Neural progenitor cell (in vitro differentiated cells): Measurements from ENCODE around the gene ATP2B3. TPM values are rescaled to one million over a fixed set of nuclear protein-coding genes. Genes with fewer than 3 reads are reported as not detected.
A peak's percentile ranks its signal among the peaks of the same experiment; 100 is the strongest.

ENCODE experiments used
- DNase-seq: peaks from one replicate; pipeline ENCODE4 v3.0.0-alpha.2; 2016; ENCODE audit warnings: low spot score
- H2AFZ ChIP-seq: fragments of 200-600 bp; sonication (generic); replicated peaks from 2 replicates; pipeline ENCODE4 v1.6.1; 2016; ENCODE audit warnings: antibody characterized with exemption
- H3F3A ChIP-seq: fragments of 200-600 bp; sonication (generic); 2 replicates; pipeline ENCODE4 v1.6.1; 2016; ENCODE audit warnings: antibody characterized with exemption, low read depth
- H3K27ac ChIP-seq: fragments of 200-600 bp; sonication (generic); 2 replicates; pipeline ENCODE4 v1.5.1; 2016; ENCODE audit warnings: mild to moderate bottlenecking
- H3K27me3 ChIP-seq: fragments of 200-600 bp; sonication (generic); 2 replicates; pipeline ENCODE4 v1.6.1; 2016; ENCODE audit warnings: mild to moderate bottlenecking, moderate library complexity
- H3K36me3 ChIP-seq: fragments of 200-600 bp; sonication (generic); 2 replicates; pipeline ENCODE4 v1.5.1; 2016
- H3K4me1 ChIP-seq: fragments of 200-600 bp; sonication (generic); 2 replicates; pipeline ENCODE4 v1.6.1; 2016; ENCODE audit warnings: mixed run types
- H3K4me2 ChIP-seq: fragments of 200-600 bp; sonication (generic); 2 replicates; pipeline ENCODE4 v1.6.1; 2016
- H3K4me3 ChIP-seq: fragments of 200-600 bp; sonication (generic); 2 replicates; pipeline ENCODE4 v1.5.1; 2016
- H3K79me2 ChIP-seq: fragments of 200-600 bp; sonication (generic); 2 replicates; pipeline ENCODE4 v1.6.1; 2016; ENCODE audit warnings: low read depth
- H3K9ac ChIP-seq: fragments of 200-600 bp; sonication (generic); 2 replicates; pipeline ENCODE4 v1.6.1; 2016
- H3K9me3 ChIP-seq: fragments of 200-600 bp; sonication (generic); 2 replicates; pipeline ENCODE4 v1.5.1; 2016; ENCODE audit warnings: low read depth
- H4K20me1 ChIP-seq: fragments of 200-600 bp; sonication (generic); 2 replicates; pipeline ENCODE4 v1.6.1; 2016; ENCODE audit warnings: low read depth
- H3K27ac Mint-ChIP-seq: 3 replicates; pipeline ENCODE4 v1.8.0; 2021; ENCODE audit warnings: mixed read lengths
- H3K27me3 Mint-ChIP-seq: 2 replicates; pipeline ENCODE4 v1.8.0; 2022; ENCODE audit warnings: low read depth, mild to moderate bottlenecking, inconsistent platforms, moderate library complexity, mixed read lengths; ENCODE audit not compliant: insufficient read depth
- H3K36me3 Mint-ChIP-seq: 3 replicates; pipeline ENCODE4 v1.8.0; 2021; ENCODE audit warnings: mixed read lengths
- H3K4me1 Mint-ChIP-seq: 3 replicates; pipeline ENCODE4 v1.8.0; 2021; ENCODE audit warnings: mixed read lengths
- H3K4me3 Mint-ChIP-seq: 3 replicates; pipeline ENCODE4 v1.8.0; 2021; ENCODE audit warnings: mild to moderate bottlenecking, moderate library complexity, mixed read lengths
- H3K9me3 Mint-ChIP-seq: 3 replicates; pipeline ENCODE4 v1.8.0; 2020; ENCODE audit warnings: mixed read lengths
- EZH2 ChIP-seq: fragments of 200-600 bp; sonication (generic); IDR thresholded peaks from 2 replicates; pipeline ENCODE4 v1.6.1; 2017; ENCODE audit warnings: antibody characterized with exemption, mild to moderate bottlenecking, moderate library complexity
- EZH2phosphoT487 ChIP-seq: fragments of 200-600 bp; sonication (generic); IDR thresholded peaks from 2 replicates; pipeline ENCODE4 v1.6.1; 2017; ENCODE audit warnings: antibody characterized with exemption
- total RNA-seq: library from RNA; depleted of rRNA; stranded (reverse); fragments of >200 nt; gene quantifications from 2 replicates; pipeline ENCODE4 v1.2.3, GENCODE V29; 2015; ENCODE audit warnings: low replicate concordance
- TF ChIP-seq, protein P1 (sequence below): fragments of 200-600 bp; sonication (generic); IDR thresholded peaks from 2 replicates; pipeline ENCODE4 v1.5.1; 2017; ENCODE audit warnings: antibody characterized with exemption, mild to moderate bottlenecking

The ATP2B3 gene
- total RNA-seq, 1 donor from 2014 or later, result not detected

GRCh38 chrX:153504445-153505016 lies 12.9 kb upstream of the ATP2B3 start:
- peaks cover 8% of the 10 kb centered on the region for H3F3A ChIP-seq
- Mint-ChIP-seq H3K27me3 (peaks cover 13% of the 10 kb centered on the region), H3K4me3 (no peak overlapping the region), H3K9me3 (peaks cover 21% of the 10 kb centered on the region), H3K4me1 (no peaks in the 10 kb centered on the region), H3K36me3 (no peaks in the 10 kb centered on the region), H3K27ac (no peak overlapping the region)
- no peak overlapping the region for H3K4me2 ChIP-seq
- DNase-seq, result no peak
- no peaks in the 10 kb centered on the region for H4K20me1 ChIP-seq
- no peak for TF ChIP-seq EZH2phosphoT487
- TF ChIP-seq, protein P1, sequence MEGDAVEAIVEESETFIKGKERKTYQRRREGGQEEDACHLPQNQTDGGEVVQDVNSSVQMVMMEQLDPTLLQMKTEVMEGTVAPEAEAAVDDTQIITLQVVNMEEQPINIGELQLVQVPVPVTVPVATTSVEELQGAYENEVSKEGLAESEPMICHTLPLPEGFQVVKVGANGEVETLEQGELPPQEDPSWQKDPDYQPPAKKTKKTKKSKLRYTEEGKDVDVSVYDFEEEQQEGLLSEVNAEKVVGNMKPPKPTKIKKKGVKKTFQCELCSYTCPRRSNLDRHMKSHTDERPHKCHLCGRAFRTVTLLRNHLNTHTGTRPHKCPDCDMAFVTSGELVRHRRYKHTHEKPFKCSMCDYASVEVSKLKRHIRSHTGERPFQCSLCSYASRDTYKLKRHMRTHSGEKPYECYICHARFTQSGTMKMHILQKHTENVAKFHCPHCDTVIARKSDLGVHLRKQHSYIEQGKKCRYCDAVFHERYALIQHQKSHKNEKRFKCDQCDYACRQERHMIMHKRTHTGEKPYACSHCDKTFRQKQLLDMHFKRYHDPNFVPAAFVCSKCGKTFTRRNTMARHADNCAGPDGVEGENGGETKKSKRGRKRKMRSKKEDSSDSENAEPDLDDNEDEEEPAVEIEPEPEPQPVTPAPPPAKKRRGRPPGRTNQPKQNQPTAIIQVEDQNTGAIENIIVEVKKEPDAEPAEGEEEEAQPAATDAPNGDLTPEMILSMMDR, result no peak
- H3K9me3 ChIP-seq, result no peaks in the 10 kb centered on the region
- H2AFZ ChIP-seq, result no peak overlapping the region
- no peaks in the 10 kb centered on the region for H3K36me3 ChIP-seq
- no peak overlapping the region for H3K4me3 ChIP-seq
- H3K9ac ChIP-seq, result no peak overlapping the region
- H3K79me2 ChIP-seq, result no peaks in the 10 kb centered on the region
- no peaks in the 10 kb centered on the region for H3K4me1 ChIP-seq
- H3K27ac ChIP-seq, result no peak overlapping the region
- no peaks in the 10 kb centered on the region for H3K27me3 ChIP-seq

DNA sequence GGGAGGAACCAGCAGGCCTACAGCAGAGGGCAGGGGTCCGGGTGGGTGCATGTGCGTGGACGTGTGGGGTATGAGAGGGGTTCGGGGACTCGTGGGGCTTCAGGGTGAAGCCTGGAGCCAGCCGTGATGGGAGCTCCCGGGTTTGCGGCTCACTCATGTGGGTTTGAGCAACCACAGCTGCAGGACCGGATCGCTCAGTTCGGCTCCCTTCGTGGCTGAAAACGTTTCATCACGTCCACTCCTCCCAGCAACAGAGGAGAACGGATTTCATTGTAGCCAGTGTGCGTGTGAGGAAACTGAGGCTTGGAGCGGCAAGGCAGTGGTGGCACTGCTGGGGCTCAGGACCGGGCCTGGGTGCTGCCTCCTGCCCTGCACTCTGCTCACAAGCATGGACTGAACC lies 12.1 kb upstream of the ATP2B3 start:
- Mint-ChIP-seq H3K27ac (no peak overlapping the region), H3K27me3 (peaks cover 13% of the 10 kb centered on the region), H3K4me1 (no peaks in the 10 kb centered on the region), H3K9me3 (peaks cover 21% of the 10 kb centered on the region), H3K36me3 (no peaks in the 10 kb centered on the region), H3K4me3 (no peak overlapping the region)
- no peak overlapping the region for H2AFZ ChIP-seq
- H3K4me3 ChIP-seq, result no peak overlapping the region
- no peak for DNase-seq
- H3K4me2 ChIP-seq, result no peak overlapping the region
- H3K9me3 ChIP-seq, result no peaks in the 10 kb centered on the region
- H3K36me3 ChIP-seq, result no peaks in the 10 kb centered on the region
- no peaks in the 10 kb centered on the region for H4K20me1 ChIP-seq
- no peak overlapping the region for H3K9ac ChIP-seq
- H3F3A ChIP-seq, result peaks cover 8% of the 10 kb centered on the region
- TF ChIP-seq EZH2 (no peak), EZH2phosphoT487 (no peak)
- TF ChIP-seq, protein P1, result no peak
- H3K27ac ChIP-seq, result no peak overlapping the region
- H3K79me2 ChIP-seq, result no peaks in the 10 kb centered on the region
- no peaks in the 10 kb centered on the region for H3K4me1 ChIP-seq
- H3K27me3 ChIP-seq, result no peaks in the 10 kb centered on the region

- Histone ChIP-seq H2AFZ (no peak overlapping the region), H3K9ac (no peak overlapping the region), H3K79me2 (no peaks in the 10 kb centered on the region), H3K27me3 (no peaks in the 10 kb centered on the region), H3K9me3 (no peaks in the 10 kb centered on the region), H3F3A (no peaks in the 10 kb centered on the region), H4K20me1 (no peaks in the 10 kb centered on the region), H3K4me2 (no peak overlapping the region), H3K27ac (no peak overlapping the region), H3K4me1 (no peaks in the 10 kb centered on the region), H3K36me3 (no peaks in the 10 kb centered on the region), H3K4me3 (no peak overlapping the region)
- Mint-ChIP-seq H3K4me3 (no peak overlapping the region), H3K36me3 (no peaks in the 10 kb centered on the region), H3K4me1 (no peaks in the 10 kb centered on the region), H3K27me3 (peaks cover 6% of the 10 kb centered on the region), H3K9me3 (peaks cover 20% of the 10 kb centered on the region), H3K27ac (no peak overlapping the region)
- TF ChIP-seq EZH2phosphoT487 (no peak), EZH2 (no peak)
- TF ChIP-seq, protein P1, result peak; percentile 72
- DNase-seq, result peak; percentile 80
These were observed 9.8 kb upstream of the ATP2B3 start for GRCh38 chrX:153507484-153508178.
